Breast epithelium (tissue), 3 donors: ENCODE measurements around the gene TOE1.
"Not testable (repeated sequence)": the region's sequence is repeated elsewhere in the genome, so short reads cannot be mapped to it uniquely, and the experiment has no call there.

Source experiments
- CTCF ChIP-seq, 3 donors: fragments of 450-650 bp; IDR thresholded peaks; one replicate each; pipeline ENCODE4 v1.5.1; 2016 to 2017; ENCODE audit warnings: antibody characterized with exemption in 3 of 3, mild to moderate bottlenecking in 3 of 3, moderate library complexity in 3 of 3
- POLR2AphosphoS5 ChIP-seq, 3 donors: sonication (generic); formaldehyde crosslinking; IDR thresholded peaks; one replicate each; pipeline ENCODE4 v1.6.1; 2017; ENCODE audit warnings: antibody characterized with exemption in 3 of 3

- not testable (repeated sequence) for TF ChIP-seq CTCF, POLR2AphosphoS5 (IDR thresholded peaks at IDR 0.05)
Observed at GRCh38 chr1:45384213-45384612, 44.2 kb downstream of the TOE1 start.
